ENCODE results near the gene CTNND1.
"Not testable (repeated sequence)": the region's sequence is repeated elsewhere in the genome, so short reads cannot be mapped to it uniquely, and the experiment has no call there.

The CTNND1 gene

GRCh38 chr11:57793351-57794115 lies 31.9 kb downstream of the CTNND1 start:
- no peak for DNase-seq (ENCODE audit: low spot score)

- no peak for DNase-seq (ENCODE audit: low spot score)
These were observed 37.4 kb downstream of the CTNND1 start for GRCh38 chr11:57798905-57799559.

- DNase-seq (ENCODE audit: low spot score) = no peak
These were observed 39.0 kb downstream of the CTNND1 start for GRCh38 chr11:57800444-57801182.

GRCh38 chr11:57801183-57801485 lies 39.5 kb downstream of the CTNND1 start:
- DNase-seq (ENCODE audit: low spot score) = no peak

GRCh38 chr11:57802411-57802810 lies 40.8 kb downstream of the CTNND1 start:
- DNase-seq (ENCODE audit: low spot score) = no peak

- no peak for DNase-seq (ENCODE audit: low spot score)
These were observed 42.9 kb downstream of the CTNND1 start for GRCh38 chr11:57804466-57804865.

GRCh38 chr11:57805780-57806179 lies 44.2 kb downstream of the CTNND1 start:
- DNase-seq (ENCODE audit: low spot score) = no peak

- no peak for DNase-seq (ENCODE audit: low spot score)
These were observed 51.0 kb downstream of the CTNND1 start for GRCh38 chr11:57812634-57813033.

GRCh38 chr11:57815476-57815875 lies 53.9 kb downstream of the CTNND1 start:
- DNase-seq (ENCODE audit: low spot score) = no peak

- no peak for DNase-seq (ENCODE audit: low spot score)
These were observed 54.3 kb downstream of the CTNND1 start for GRCh38 chr11:57815877-57816276.

- no peak for DNase-seq (ENCODE audit: low spot score)
These were observed 57.2 kb downstream of the CTNND1 start for GRCh38 chr11:57818812-57819211.

- DNase-seq (ENCODE audit: low spot score) = no peak
These were observed 57.8 kb downstream of the CTNND1 start for GRCh38 chr11:57819252-57819979.

GRCh38 chr11:57823859-57824258 lies 62.3 kb downstream of the CTNND1 start:
- no peak for DNase-seq (ENCODE audit: low spot score)

- DNase-seq (ENCODE audit: low spot score) = no peak
These were observed 73.2 kb downstream of the CTNND1 start for GRCh38 chr11:57834852-57835251.

- DNase-seq (ENCODE audit: low spot score) = not testable (repeated sequence)
These were observed 77.0 kb downstream of the CTNND1 start for GRCh38 chr11:57838609-57839008.

GRCh38 chr11:57842873-57843272 lies 81.3 kb downstream of the CTNND1 start:
- DNase-seq (ENCODE audit: low spot score) = no peak

GRCh38 chr11:57867966-57868365 lies 106.4 kb downstream of the CTNND1 start:
- no peak for DNase-seq (ENCODE audit: low spot score)

GRCh38 chr11:57868491-57868890 lies 106.9 kb downstream of the CTNND1 start:
- no peak for DNase-seq (ENCODE audit: low spot score)

Data from HuH-7 (cell line).